BLaER1 treated with 17β-estradiol and CSF1 and Interleukin-3, amounts not matched to agents 10 nM and 100 nM (cell line): ENCODE measurements around the gene DNAJC15.
A peak's percentile ranks its signal among the peaks of the same experiment; 100 is the strongest.
"Not testable (repeated sequence)": the region's sequence is repeated elsewhere in the genome, so short reads cannot be mapped to it uniquely, and the experiment has no call there.

Experiments used
- H3K27ac ChIP-seq, 11 experiments: shearing (Covaris generic); formaldehyde crosslinking; 2 replicates each; pipeline ENCODE4 v1.8.1; 2022
- H3K27me3 ChIP-seq, 11 experiments: shearing (Covaris generic); formaldehyde crosslinking; 2 replicates each; pipeline ENCODE4 v1.8.1; 2022
- H3K36me3 ChIP-seq, 11 experiments: shearing (Covaris generic); formaldehyde crosslinking; 2 replicates each; pipeline ENCODE4 v1.8.1; 2022
- H3K4me1 ChIP-seq, 10 experiments: shearing (Covaris generic); formaldehyde crosslinking; 2 replicates each; pipeline ENCODE4 v1.8.1; 2022
- H3K4me2 ChIP-seq, 11 experiments: shearing (Covaris generic); formaldehyde crosslinking; 2 replicates each; pipeline ENCODE4 v1.8.1; 2022
- H3K4me3 ChIP-seq, 10 experiments: shearing (Covaris generic); formaldehyde crosslinking; 2 replicates each; pipeline ENCODE4 v1.8.1; 2022
- H3K9ac ChIP-seq, 11 experiments: shearing (Covaris generic); formaldehyde crosslinking; 2 replicates each; pipeline ENCODE4 v1.8.1; 2022
- H3K9me3 ChIP-seq, 11 experiments: shearing (Covaris generic); formaldehyde crosslinking; replicated peaks in 1 of 11; 2 replicates each; pipeline ENCODE4 v1.8.1; 2022
- H4K20me1 ChIP-seq, 11 experiments: shearing (Covaris generic); formaldehyde crosslinking; 2 replicates each; pipeline ENCODE4 v1.8.1; 2022
- Cebpa-rat ChIP-seq, 11 experiments: shearing (Covaris generic); IDR thresholded peaks; 2 replicates each; pipeline ENCODE4 v1.8.1; 2022

The DNAJC15 gene

DNA sequence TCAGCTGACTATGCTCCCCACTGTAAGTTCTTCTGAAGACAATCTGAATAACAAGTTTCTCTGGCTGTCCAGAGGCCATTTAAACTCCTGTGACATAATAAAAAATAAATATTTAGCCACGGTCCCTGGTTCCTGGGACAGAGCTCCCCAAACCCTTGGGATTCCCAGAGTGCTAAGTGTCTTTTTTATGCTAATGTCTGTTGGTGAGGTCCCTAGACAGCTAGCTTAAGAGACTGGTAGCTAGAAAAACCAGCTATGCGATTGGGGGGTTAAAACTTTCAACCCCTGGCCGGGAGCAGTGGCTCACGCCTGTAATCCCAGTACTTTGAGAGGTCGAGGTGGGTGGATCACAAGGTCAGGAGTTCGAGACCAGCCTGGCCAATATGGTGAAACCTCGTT is 37.2 kb upstream of the DNAJC15 start:
- no peak overlapping the region for H3K9ac ChIP-seq
- no peak overlapping the region for H3K4me2 ChIP-seq
- no peak for TF ChIP-seq Cebpa-rat (IDR thresholded peaks at IDR 0.05)
- no peaks in the 10 kb centered on the region; a peak in 1 of 22 replicates for H4K20me1 ChIP-seq
- no peaks in the 10 kb centered on the region for H3K27me3 ChIP-seq
- no peak overlapping the region for H3K4me3 ChIP-seq
- no peak overlapping the region for H3K27ac ChIP-seq
- peaks cover 4 to 28% (median 10%) of the 10 kb centered on the region in 10 experiments; a peak in 19 of 20 replicates for H3K4me1 ChIP-seq
- H3K36me3 ChIP-seq = no peaks in the 10 kb centered on the region
- no peaks in the 10 kb centered on the region for H3K9me3 ChIP-seq

DNA sequence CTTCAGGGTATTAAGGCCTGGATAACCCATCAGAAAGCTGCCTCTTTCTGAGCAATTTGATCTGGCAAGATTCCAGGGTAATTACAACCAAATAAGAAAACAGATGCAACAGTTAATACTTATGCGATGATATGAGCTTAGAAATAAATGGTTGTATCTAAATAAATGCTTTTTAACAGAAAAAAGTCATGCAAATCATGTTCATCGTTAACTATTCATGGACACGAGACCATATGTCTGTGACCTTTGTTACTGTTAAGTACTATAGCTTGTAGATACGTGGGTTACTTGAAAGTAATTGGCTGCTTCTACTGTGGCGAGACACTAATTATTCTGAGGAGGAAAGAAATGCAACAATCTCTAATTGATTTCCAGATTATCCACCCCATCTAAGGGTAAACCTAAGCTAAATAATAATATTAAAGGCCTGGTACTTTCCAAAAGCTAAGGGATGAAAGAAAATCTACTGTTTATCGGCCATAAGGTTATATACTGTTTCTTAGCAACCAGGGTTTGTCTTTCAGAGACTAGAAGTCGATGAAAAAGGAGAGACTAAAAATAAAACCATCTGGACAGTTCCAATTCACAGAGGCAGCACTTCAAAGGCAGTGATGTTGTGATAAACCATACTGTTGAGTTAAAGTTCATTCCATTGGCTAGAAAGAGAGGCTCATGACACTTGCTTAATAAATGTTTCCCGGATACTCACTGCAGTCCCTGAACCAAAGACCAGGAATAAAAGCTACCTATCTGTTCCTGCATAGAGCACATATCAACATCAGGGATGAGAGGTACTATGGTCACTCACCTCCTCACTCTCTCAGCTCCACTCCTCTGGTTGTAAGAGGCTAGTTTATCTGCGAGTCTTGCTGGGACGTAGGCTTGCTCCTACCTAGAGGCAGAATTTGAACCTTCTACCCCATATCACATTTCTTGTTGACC is 32.8 kb upstream of the DNAJC15 start:
- Histone ChIP-seq H3K27me3 (no peaks in the 10 kb centered on the region), H3K27ac (no peak overlapping the region), H3K4me3 (peak overlapping the region in 3 of 10 experiments; percentile 69 to 79 (median 71); a peak in 4 of 20 replicates), H4K20me1 (no peaks in the 10 kb centered on the region; a peak in 1 of 22 replicates), H3K4me2 (peak overlapping the region; percentile 86 to 99 (median 93)), H3K36me3 (no peaks in the 10 kb centered on the region), H3K4me1 (peaks cover 17 to 31% (median 25%) of the 10 kb centered on the region in 10 experiments), H3K9me3 (no peaks in the 10 kb centered on the region), H3K9ac (peak overlapping the region in 1 of 11 experiments; percentile 84; a peak in 1 of 22 replicates)
- TF ChIP-seq Cebpa-rat (IDR thresholded peaks at IDR 0.05) = no peak

DNA sequence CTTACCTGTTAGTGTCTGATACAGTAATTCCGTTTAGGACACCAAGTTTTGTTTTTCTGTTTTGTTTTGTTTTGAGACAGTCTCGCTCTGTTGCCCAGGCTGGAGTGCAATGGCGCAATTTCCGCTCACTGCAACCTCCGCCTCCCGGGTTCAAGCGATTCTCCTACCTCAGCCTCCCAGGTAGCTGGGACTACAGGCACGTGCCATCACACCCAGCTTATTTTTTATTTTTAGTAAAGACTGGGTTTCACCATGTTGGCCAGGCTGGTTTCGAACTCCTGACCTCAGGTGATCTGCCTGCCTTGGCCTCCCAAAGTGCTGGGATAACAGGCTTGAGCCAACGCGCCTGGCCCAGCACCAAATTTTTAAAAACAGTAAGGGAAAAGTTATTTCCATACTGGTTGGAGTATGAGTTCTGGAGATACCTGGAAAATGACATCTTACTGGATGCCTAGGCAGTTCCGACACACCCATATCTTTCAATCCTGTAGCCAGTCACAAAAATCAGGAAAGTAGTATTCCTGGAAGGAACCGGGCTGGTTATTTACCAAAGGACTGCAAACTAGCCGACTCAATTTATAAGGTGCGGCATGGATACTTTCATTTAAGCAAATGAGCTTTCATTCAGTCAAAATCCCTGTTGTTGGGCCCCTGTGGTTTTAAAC is 32.0 kb upstream of the DNAJC15 start:
- not testable (repeated sequence) for H3K36me3 ChIP-seq, H4K20me1 ChIP-seq, H3K9me3 ChIP-seq, H3K27me3 ChIP-seq
- H3K27ac ChIP-seq = peak overlapping the region in 10 of 11 experiments; percentile 28 to 83 (median 70); a peak in 17 of 22 replicates
- H3K4me1 ChIP-seq = peaks cover 17 to 31% (median 25%) of the 10 kb centered on the region in 10 experiments
- H3K4me3 ChIP-seq = peak overlapping the region; percentile 54 to 79 (median 65)
- H3K4me2 ChIP-seq = peak overlapping the region; percentile 86 to 99 (median 93)
- H3K9ac ChIP-seq = peak overlapping the region in 10 of 11 experiments; percentile 57 to 85 (median 74); a peak in 19 of 22 replicates

DNA sequence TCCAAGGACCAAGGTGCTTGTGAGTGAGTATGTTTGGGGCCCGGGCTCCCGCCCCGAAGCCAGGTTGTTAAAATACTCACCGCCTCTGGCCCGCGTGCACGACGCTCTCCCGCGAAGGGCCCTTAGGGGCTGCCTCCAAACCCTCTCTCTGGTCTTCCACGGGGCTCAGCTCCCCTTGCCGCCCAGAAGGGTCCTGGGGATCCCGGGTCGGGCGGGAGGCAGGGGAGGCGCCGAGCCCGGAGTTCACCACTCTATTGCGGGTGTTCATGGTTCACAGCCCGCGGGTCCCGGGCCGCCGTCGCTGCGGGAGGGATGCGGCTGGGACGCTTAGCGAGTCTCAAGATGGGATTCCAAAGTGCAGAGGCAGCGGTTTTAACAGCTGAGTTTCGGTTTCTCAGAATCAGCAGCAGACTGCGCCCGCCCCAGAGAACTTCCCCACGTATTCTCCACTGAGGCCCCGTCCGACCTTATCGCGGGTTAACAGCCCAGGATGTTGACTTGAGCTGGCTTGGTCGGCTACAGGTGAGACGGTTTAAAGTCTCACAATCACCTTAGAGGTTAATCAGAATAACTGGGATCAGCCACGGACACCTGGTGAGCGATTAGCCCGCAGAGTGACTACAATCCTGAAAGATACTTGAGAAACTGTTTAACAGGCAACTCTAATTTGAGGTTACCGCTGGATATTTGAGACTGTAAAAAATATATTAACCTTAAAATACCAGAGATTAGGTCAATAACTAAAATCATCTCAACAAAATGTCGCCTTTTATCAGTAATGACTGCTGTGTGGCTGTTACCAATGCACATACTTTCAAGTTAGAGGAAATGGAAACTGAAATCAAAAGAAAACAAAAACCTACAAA is 31.3 kb upstream of the DNAJC15 start, which contains the start of gene EPSTI1:
EPSTI1 (minus strand) TSS at position 344 of the 866 bp plus-strand sequence; CDS start at position 268, 76 bp downstream.
- H3K9me3 ChIP-seq = no peaks in the 10 kb centered on the region
- no peak for TF ChIP-seq Cebpa-rat (IDR thresholded peaks at IDR 0.05)
- peak within 1 kb of the TSS; percentile 55 to 85 (median 73) for H3K9ac ChIP-seq
- H3K4me2 ChIP-seq = peak within 1 kb of the TSS; percentile 86 to 99 (median 93)
- H4K20me1 ChIP-seq = no peaks in the 10 kb centered on the region; a peak in 1 of 22 replicates
- H3K36me3 ChIP-seq = no peaks in the 10 kb centered on the region
- H3K27ac ChIP-seq = peak within 1 kb of the TSS; percentile 28 to 83 (median 66); a peak in 20 of 22 replicates
- no peaks in the 10 kb centered on the region for H3K27me3 ChIP-seq
- H3K4me1 ChIP-seq = peaks cover 19 to 31% (median 27%) of the 10 kb centered on the region in 10 experiments
- peak within 1 kb of the TSS; percentile 54 to 79 (median 65) for H3K4me3 ChIP-seq

DNA sequence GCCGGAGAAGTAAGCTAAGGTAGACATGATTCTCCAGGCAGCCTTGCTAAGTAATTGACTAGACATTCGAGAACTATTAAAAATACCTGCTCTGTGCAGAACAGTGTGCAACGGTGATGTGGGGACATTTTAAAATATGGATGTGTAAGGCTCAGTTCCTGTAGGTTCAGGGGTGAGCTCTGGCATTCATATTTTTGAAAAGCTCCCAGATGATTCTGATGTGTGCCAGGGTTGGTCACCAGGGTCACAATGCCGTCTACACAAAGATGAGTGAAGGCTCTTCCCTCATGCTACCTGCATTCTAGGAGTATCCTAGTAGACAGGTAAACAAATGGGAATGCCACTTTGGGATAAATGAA is 30.6 kb upstream of the DNAJC15 start:
- Histone ChIP-seq H3K27ac (peak overlapping the region in 7 of 11 experiments; percentile 12 to 83 (median 73); a peak in 10 of 22 replicates), H3K27me3 (no peaks in the 10 kb centered on the region), H4K20me1 (no peaks in the 10 kb centered on the region), H3K9ac (peak overlapping the region in 7 of 11 experiments; percentile 69 to 85 (median 81); a peak in 12 of 22 replicates), H3K4me2 (peak overlapping the region; percentile 86 to 99 (median 93)), H3K9me3 (no peaks in the 10 kb centered on the region), H3K36me3 (no peaks in the 10 kb centered on the region), H3K4me3 (peak overlapping the region in 8 of 10 experiments; percentile 54 to 79 (median 66); a peak in 14 of 20 replicates), H3K4me1 (peaks cover 19 to 31% (median 27%) of the 10 kb centered on the region in 10 experiments)
- no peak for TF ChIP-seq Cebpa-rat (IDR thresholded peaks at IDR 0.05)

DNA sequence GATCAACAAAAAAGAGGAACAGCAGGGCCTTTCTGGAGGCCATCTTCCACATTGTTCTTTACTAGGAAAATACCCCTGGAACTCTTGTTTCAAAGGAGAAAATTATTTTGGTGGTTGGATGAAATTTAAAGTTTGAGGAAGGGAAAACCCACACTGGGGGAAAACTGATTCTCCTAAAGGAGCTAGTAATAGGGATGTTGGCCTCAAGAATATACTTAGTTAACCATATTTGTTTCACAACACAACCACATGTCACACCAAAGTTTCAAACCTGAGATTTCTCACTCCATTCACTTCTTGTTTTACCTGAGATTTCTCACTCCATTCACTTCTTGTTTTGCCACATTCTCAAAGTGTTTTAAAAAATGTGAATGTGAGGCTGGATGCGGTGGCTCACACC is 28.5 kb upstream of the DNAJC15 start:
- no peak overlapping the region for H3K4me3 ChIP-seq
- H4K20me1 ChIP-seq = no peaks in the 10 kb centered on the region
- H3K4me2 ChIP-seq = no peak overlapping the region
- H3K27me3 ChIP-seq = no peaks in the 10 kb centered on the region
- H3K9me3 ChIP-seq = no peaks in the 10 kb centered on the region
- H3K27ac ChIP-seq = no peak overlapping the region
- H3K9ac ChIP-seq = no peak overlapping the region
- H3K36me3 ChIP-seq = no peaks in the 10 kb centered on the region
- H3K4me1 ChIP-seq = peaks cover 19 to 31% (median 26%) of the 10 kb centered on the region in 10 experiments
- no peak for TF ChIP-seq Cebpa-rat (IDR thresholded peaks at IDR 0.05)

DNA sequence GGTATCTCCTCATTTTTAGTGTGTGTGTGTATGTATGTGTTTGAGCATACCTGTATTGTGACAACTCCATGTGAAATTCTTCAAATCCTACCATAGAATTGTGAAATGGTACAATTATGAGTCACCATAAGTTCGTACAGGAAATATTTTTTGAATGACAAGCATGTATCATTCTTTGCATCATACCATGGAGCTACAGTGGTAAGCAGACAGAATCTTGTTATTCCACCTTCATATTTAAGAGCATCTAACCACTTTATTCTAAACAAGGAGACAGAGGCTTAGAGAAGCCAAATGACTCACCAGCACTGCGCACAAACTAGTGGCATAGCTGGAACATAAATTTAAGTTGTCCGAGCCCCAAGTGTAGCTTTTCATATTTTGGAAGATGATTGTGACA is 26.8 kb upstream of the DNAJC15 start:
- no peaks in the 10 kb centered on the region for H3K27me3 ChIP-seq
- no peaks in the 10 kb centered on the region for H3K9me3 ChIP-seq
- H3K4me1 ChIP-seq = peaks cover 8 to 15% (median 13%) of the 10 kb centered on the region in 10 experiments
- no peak overlapping the region for H3K4me3 ChIP-seq
- H4K20me1 ChIP-seq = no peaks in the 10 kb centered on the region
- no peak for TF ChIP-seq Cebpa-rat (IDR thresholded peaks at IDR 0.05)
- no peaks in the 10 kb centered on the region for H3K36me3 ChIP-seq
- no peak overlapping the region for H3K27ac ChIP-seq
- no peak overlapping the region for H3K4me2 ChIP-seq
- H3K9ac ChIP-seq = no peak overlapping the region

DNA sequence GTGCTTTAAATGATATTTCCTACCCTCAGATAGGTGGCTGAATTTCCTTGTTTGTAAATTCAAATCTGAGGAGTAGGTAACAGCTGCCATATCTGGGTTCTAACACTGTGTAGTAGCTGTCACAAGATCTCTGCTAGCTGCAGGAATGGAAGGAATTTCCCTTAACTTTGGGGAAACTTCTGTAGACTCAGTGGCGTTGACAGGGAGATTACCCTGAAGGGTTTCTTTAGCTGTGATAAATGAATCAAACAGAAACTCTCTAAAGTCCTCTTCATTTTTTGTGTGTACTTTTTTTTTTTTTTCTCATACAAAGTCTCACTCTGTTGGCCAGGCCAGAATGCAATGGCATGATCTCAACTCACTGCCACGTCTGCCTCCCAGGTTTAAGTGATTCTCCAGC is 26.0 kb upstream of the DNAJC15 start:
- H3K36me3 ChIP-seq = no peaks in the 10 kb centered on the region
- peaks cover 2 to 13% (median 7%) of the 10 kb centered on the region in 10 experiments; a peak in 16 of 20 replicates for H3K4me1 ChIP-seq
- no peak overlapping the region for H3K4me3 ChIP-seq
- no peak overlapping the region for H3K27ac ChIP-seq
- H3K4me2 ChIP-seq = no peak overlapping the region
- H3K9ac ChIP-seq = no peak overlapping the region
- peaks cover 0 to 3% (median 0%) of the 10 kb centered on the region in 11 experiments; a peak in 4 of 22 replicates for H3K9me3 ChIP-seq
- TF ChIP-seq Cebpa-rat (IDR thresholded peaks at IDR 0.05) = no peak
- no peaks in the 10 kb centered on the region for H4K20me1 ChIP-seq
- no peaks in the 10 kb centered on the region for H3K27me3 ChIP-seq
